GM21786 (cell line): ENCODE measurements around the gene KLK6.

Experiments used
- ATAC-seq: cut with Tn5 transposase; IDR thresholded peaks from one replicate; pipeline ENCODE4 v1.9.1; 2021; ENCODE audit not compliant: unreplicated experiment

Gene KLK6

GRCh38 chr19:50959731-50960500 is 9.5 kb downstream of the KLK6 start:
- ATAC-seq, result no peak

GRCh38 chr19:50957587-50957986 is 11.8 kb downstream of the KLK6 start:
- ATAC-seq, result no peak

- ATAC-seq, result no peak
These were observed 16.5 kb downstream of the KLK6 start, which contains the start of gene KLK5 for GRCh38 chr19:50952910-50953309. Gene KLK5 (minus strand): TSS chr19:50953038. CDS start chr19:50952657, 381 bp downstream.

GRCh38 chr19:50949861-50950260 is 19.5 kb downstream of the KLK6 start:
- ATAC-seq, result no peak

- ATAC-seq, result no peak
These were observed 22.3 kb downstream of the KLK6 start for GRCh38 chr19:50947123-50947522.

- no peak for ATAC-seq
These were observed 24.6 kb downstream of the KLK6 start for GRCh38 chr19:50944795-50945194.

GRCh38 chr19:50943074-50943828 is 26.1 kb downstream of the KLK6 start:
- no peak for ATAC-seq

GRCh38 chr19:50939596-50939995 is 29.8 kb downstream of the KLK6 start:
- no peak for ATAC-seq

GRCh38 chr19:50933640-50934039 is 35.8 kb downstream of the KLK6 start:
- ATAC-seq, result no peak

- ATAC-seq, result no peak
These were observed 36.7 kb downstream of the KLK6 start for GRCh38 chr19:50932690-50933083.

GRCh38 chr19:50932018-50932689 is 37.2 kb downstream of the KLK6 start:
- no peak for ATAC-seq

- no peak for ATAC-seq
These were observed 38.4 kb downstream of the KLK6 start for GRCh38 chr19:50931023-50931422.

- ATAC-seq, result no peak
These were observed 40.6 kb downstream of the KLK6 start for GRCh38 chr19:50928831-50929230.

GRCh38 chr19:50926144-50926543 is 43.2 kb downstream of the KLK6 start:
- ATAC-seq, result no peak

GRCh38 chr19:50925734-50926133 is 43.7 kb downstream of the KLK6 start:
- no peak for ATAC-seq

GRCh38 chr19:50924586-50924985 is 44.8 kb downstream of the KLK6 start:
- ATAC-seq, result no peak

GRCh38 chr19:50922317-50922853 is 47.0 kb downstream of the KLK6 start:
- ATAC-seq, result no peak

GRCh38 chr19:50921426-50922316 is 47.7 kb downstream of the KLK6 start:
- ATAC-seq, result no peak

GRCh38 chr19:50916069-50916468 is 53.3 kb downstream of the KLK6 start:
- ATAC-seq, result no peak
